ENCODE results near the gene CC2D1A.

DNA sequence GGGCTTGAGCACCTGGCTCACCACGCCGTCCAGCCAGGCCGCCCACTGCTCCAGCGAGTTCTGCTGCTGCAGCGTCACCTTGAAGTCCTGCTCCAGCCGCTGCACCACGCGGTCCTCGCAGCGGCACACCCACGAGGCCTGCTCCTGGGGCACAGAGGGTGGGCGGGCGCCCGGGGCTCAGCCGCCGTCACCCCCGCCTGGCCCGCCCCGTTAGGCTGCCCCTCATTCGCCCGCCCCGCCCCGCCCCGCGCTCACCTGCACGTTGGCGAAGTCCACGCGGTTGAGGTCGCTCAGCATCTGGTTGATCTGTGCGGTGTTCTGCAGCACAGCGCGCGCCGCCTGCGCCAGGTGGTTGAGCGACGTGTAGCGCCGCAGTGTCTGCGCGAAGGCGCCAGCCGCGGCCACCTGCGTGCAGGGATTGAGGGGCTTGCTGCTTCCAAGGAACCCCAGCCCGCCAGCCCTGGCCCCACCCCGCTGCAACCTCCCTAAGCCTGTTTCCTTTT, 57.7 kb downstream of the CC2D1A start:
- no peak for TF ChIP-seq POLR2A (IDR thresholded peaks at IDR 0.05; ENCODE audit: low read depth, low read length)
- TF ChIP-seq POLR2AphosphoS5 (IDR thresholded peaks at IDR 0.05; ENCODE audit: low read depth, low read length) = no peak
